Stimulated activated naive B cell treated with anti-CD40 and anti-IgM and Interleukin-4, amounts not matched to agents 10 μg/mL and 1 μg/mL and 100 μg/mL, for 72 hours (primary cell): ENCODE data around the gene PACSIN1.

Experiments used
- ATAC-seq, 2 donors: fragments of 150-1000 bp; cut with Tn5 transposase; replicated peaks; 2 replicates each; pipeline ENCODE4 v1.10.0; 2021; ENCODE audit warnings: moderate library complexity in 1 of 2
- DNase-seq: peaks from one replicate; pipeline ENCODE4 v3.0.0; 2021
- H3K27ac Mint-ChIP-seq: one replicate; pipeline ENCODE4 v1.8.0; 2022; ENCODE audit warnings: mild to moderate bottlenecking, mixed read lengths
- H3K27me3 Mint-ChIP-seq, 2 donors: one replicate each; pipeline ENCODE4 v1.8.0; 2022; ENCODE audit warnings: mixed read lengths in 2 of 2
- H3K36me3 Mint-ChIP-seq, 2 donors: one replicate each; pipeline ENCODE4 v1.8.0; 2022; ENCODE audit warnings: mixed read lengths in 2 of 2, mild to moderate bottlenecking in 1 of 2
- H3K4me1 Mint-ChIP-seq, 2 donors: one replicate each; pipeline ENCODE4 v1.8.0; 2022; ENCODE audit warnings: mixed read lengths in 2 of 2, mild to moderate bottlenecking in 1 of 2
- H3K4me3 Mint-ChIP-seq, 2 donors: one replicate each; pipeline ENCODE4 v1.8.0; 2022; ENCODE audit warnings: mild to moderate bottlenecking in 2 of 2, mixed read lengths in 2 of 2, moderate library complexity in 1 of 2
- H3K9me3 Mint-ChIP-seq, 2 donors: one replicate each; pipeline ENCODE4 v1.8.0; 2022; ENCODE audit warnings: mixed read lengths in 2 of 2, mild to moderate bottlenecking in 1 of 2

PACSIN1 gene

GRCh38 chr6:34576286-34576955 is 110.5 kb downstream of the PACSIN1 start:
- ATAC-seq: no peak
- H3K9me3 Mint-ChIP-seq: no peaks in the 10 kb centered on the region
- H3K4me1 Mint-ChIP-seq: peaks cover 4 to 8% of the 10 kb centered on the region in 2 donors
- no peak overlapping the region for H3K27ac Mint-ChIP-seq
- peaks cover 5 to 7% of the 10 kb centered on the region in 2 donors for H3K36me3 Mint-ChIP-seq
- no peak for DNase-seq
- H3K27me3 Mint-ChIP-seq: peaks cover 0 to 3% of the 10 kb centered on the region in 2 donors
- no peak overlapping the region for H3K4me3 Mint-ChIP-seq

GRCh38 chr6:34578445-34579262 is 112.8 kb downstream of the PACSIN1 start:
- H3K4me1 Mint-ChIP-seq: peaks cover 6 to 8% of the 10 kb centered on the region in 2 donors
- no peaks in the 10 kb centered on the region for H3K9me3 Mint-ChIP-seq
- H3K36me3 Mint-ChIP-seq: peaks cover 8 to 19% of the 10 kb centered on the region in 2 donors
- H3K4me3 Mint-ChIP-seq: no peak overlapping the region
- DNase-seq: no peak
- no peaks in the 10 kb centered on the region for H3K27me3 Mint-ChIP-seq
- ATAC-seq: no peak
- H3K27ac Mint-ChIP-seq: no peak overlapping the region

- Mint-ChIP-seq H3K27me3 (no peaks in the 10 kb centered on the region), H3K27ac (no peak overlapping the region)
Observed at GRCh38 chr6:34580707-34581560, 115.1 kb downstream of the PACSIN1 start.

GRCh38 chr6:34581561-34581920 is 115.7 kb downstream of the PACSIN1 start:
- H3K27ac Mint-ChIP-seq: no peak overlapping the region
- no peaks in the 10 kb centered on the region for H3K9me3 Mint-ChIP-seq
- no peak for DNase-seq
- no peaks in the 10 kb centered on the region for H3K27me3 Mint-ChIP-seq
- H3K4me3 Mint-ChIP-seq: no peak overlapping the region
- ATAC-seq: no peak
- peaks cover 10 to 22% of the 10 kb centered on the region in 2 donors for H3K36me3 Mint-ChIP-seq
- H3K4me1 Mint-ChIP-seq: peaks cover 13 to 17% of the 10 kb centered on the region in 2 donors

More at GRCh38 chr6:34580707-34581560, 115.1 kb downstream of the PACSIN1 start:
- Mint-ChIP-seq H3K4me3 (no peak overlapping the region), H3K36me3 (peaks cover 11 to 28% of the 10 kb centered on the region in 2 donors), H3K4me1 (peaks cover 15 to 19% of the 10 kb centered on the region in 2 donors), H3K9me3 (no peaks in the 10 kb centered on the region)
- DNase-seq (no peak), ATAC-seq (no peak)

GRCh38 chr6:34583461-34583860 is 117.6 kb downstream of the PACSIN1 start:
- ATAC-seq: peak in 1 of 2 donors; percentile 44
- peaks cover 19 to 30% of the 10 kb centered on the region in 2 donors for H3K36me3 Mint-ChIP-seq

DNA sequence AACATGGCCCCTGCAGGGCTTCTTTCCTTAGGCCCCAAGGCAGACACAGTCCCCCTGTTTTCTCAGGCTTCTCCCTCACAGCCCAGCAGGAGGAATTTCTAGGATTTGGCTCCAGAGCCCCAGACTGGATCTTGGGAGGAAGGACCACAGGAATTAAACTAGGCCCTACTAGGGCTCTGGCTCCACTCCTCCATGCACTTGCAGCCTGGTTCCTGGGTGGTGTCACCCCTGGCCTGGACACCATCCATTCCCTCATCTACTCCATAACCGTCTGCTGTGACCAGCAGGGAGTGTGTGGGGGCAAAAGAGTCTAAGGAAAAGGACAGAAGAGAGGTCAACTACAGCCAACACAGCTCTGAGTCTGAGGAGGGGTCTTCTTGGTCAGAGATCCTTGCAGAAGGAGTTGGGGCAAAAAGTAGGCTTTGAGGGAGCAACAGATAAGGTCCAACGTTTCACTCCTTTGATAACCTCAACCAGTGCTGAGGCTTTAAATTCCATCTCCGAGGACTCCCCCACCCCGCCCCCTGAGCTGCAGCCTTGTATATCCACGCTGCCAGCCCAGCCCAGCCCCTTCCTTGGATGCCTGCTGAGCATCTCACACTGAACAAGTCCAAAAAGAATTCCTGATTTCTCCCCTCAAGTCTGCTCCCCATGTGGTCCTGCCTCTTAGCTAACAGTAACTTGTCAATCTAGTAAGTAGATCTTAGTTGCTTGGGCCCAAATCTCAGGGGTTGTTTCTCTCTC is 118.2 kb downstream of the PACSIN1 start:
- ATAC-seq: no peak
- Mint-ChIP-seq H3K27me3 (no peaks in the 10 kb centered on the region), H3K36me3 (peaks cover 23 to 33% of the 10 kb centered on the region in 2 donors), H3K4me1 (peaks cover 15 to 28% of the 10 kb centered on the region in 2 donors), H3K9me3 (no peaks in the 10 kb centered on the region), H3K4me3 (no peak overlapping the region), H3K27ac (no peak overlapping the region)
- DNase-seq: no peak

More at GRCh38 chr6:34583461-34583860, 117.6 kb downstream of the PACSIN1 start:
- H3K4me1 Mint-ChIP-seq: peaks cover 15 to 28% of the 10 kb centered on the region in 2 donors
- no peaks in the 10 kb centered on the region for H3K9me3 Mint-ChIP-seq
- DNase-seq: no peak
- H3K27me3 Mint-ChIP-seq: no peaks in the 10 kb centered on the region
- no peak overlapping the region for H3K27ac Mint-ChIP-seq
- H3K4me3 Mint-ChIP-seq: no peak overlapping the region

GRCh38 chr6:34584694-34585093 is 118.8 kb downstream of the PACSIN1 start:
- H3K36me3 Mint-ChIP-seq: peaks cover 30 to 38% of the 10 kb centered on the region in 2 donors
- DNase-seq: no peak
- no peaks in the 10 kb centered on the region for H3K9me3 Mint-ChIP-seq
- ATAC-seq: peak in 1 of 2 donors; percentile 26
- H3K4me1 Mint-ChIP-seq: peaks cover 15 to 28% of the 10 kb centered on the region in 2 donors
- no peaks in the 10 kb centered on the region for H3K27me3 Mint-ChIP-seq
- peak overlapping the region; percentile 37 for H3K27ac Mint-ChIP-seq
- no peak overlapping the region for H3K4me3 Mint-ChIP-seq
